HAP-1 (cell line): ENCODE data around the gene ZSWIM6.

Experiments
- DNase-seq, 2 experiments: peaks; one replicate each; pipeline ENCODE4 v3.0.0-alpha.2; 2016 to 2020; ENCODE audit warnings: low spot score in 2 of 2
- H3K27me3 ChIP-seq: fragments of 250-450 bp; sonication (Bioruptor Pico); 2 replicates; pipeline ENCODE4 v1.5.1; 2020; ENCODE audit warnings: low read depth, mild to moderate bottlenecking, moderate library complexity
- H3K36me3 ChIP-seq: fragments of 250-450 bp; sonication (Bioruptor Pico); replicated peaks from 2 replicates; pipeline ENCODE4 v1.5.1; 2020; ENCODE audit warnings: mild to moderate bottlenecking
- H3K4me1 ChIP-seq: fragments of 250-450 bp; sonication (Bioruptor Pico); 2 replicates; pipeline ENCODE4 v1.5.1; 2020; ENCODE audit warnings: mild to moderate bottlenecking
- H3K4me3 ChIP-seq: fragments of 250-450 bp; sonication (Bioruptor Pico); 2 replicates; pipeline ENCODE4 v1.5.1; 2020; ENCODE audit warnings: mild to moderate bottlenecking, moderate library complexity
- H3K9me3 ChIP-seq: fragments of 250-450 bp; sonication (Bioruptor Pico); 2 replicates; pipeline ENCODE4 v1.5.1; 2020; ENCODE audit warnings: mild to moderate bottlenecking, moderate library complexity
- in situ Hi-C: fragments of 300-500 bp; cut with MboI; formaldehyde crosslinking; loops from 3 replicates; pipeline ENCODE4 v1.14.3; 2020; ENCODE audit warnings: low sequenced_read_pairs, inconsistent platforms, mixed read lengths

The ZSWIM6 gene

GRCh38 chr5:61582887-61583286 lies 250.8 kb downstream of the ZSWIM6 start:
- H3K27me3 ChIP-seq, result no peaks in the 10 kb centered on the region
- no peaks in the 10 kb centered on the region for H3K36me3 ChIP-seq
- no peak for DNase-seq
- no peaks in the 10 kb centered on the region for H3K9me3 ChIP-seq
- in situ Hi-C loops, result no loop called here
- H3K4me3 ChIP-seq, result no peak overlapping the region
- no peaks in the 10 kb centered on the region for H3K4me1 ChIP-seq

- Histone ChIP-seq H3K36me3 (no peaks in the 10 kb centered on the region), H3K4me1 (no peaks in the 10 kb centered on the region), H3K9me3 (no peaks in the 10 kb centered on the region), H3K4me3 (no peak overlapping the region), H3K27me3 (no peaks in the 10 kb centered on the region)
- in situ Hi-C loops, result no loop called here
- no peak for DNase-seq
These were observed 254.3 kb downstream of the ZSWIM6 start for GRCh38 chr5:61586096-61587084.

- Histone ChIP-seq H3K4me1 (no peaks in the 10 kb centered on the region), H3K27me3 (no peaks in the 10 kb centered on the region), H3K36me3 (no peaks in the 10 kb centered on the region), H3K4me3 (no peak overlapping the region), H3K9me3 (no peaks in the 10 kb centered on the region)
- no peak for DNase-seq
- in situ Hi-C loops, result no loop called here
These were observed 255.1 kb downstream of the ZSWIM6 start for GRCh38 chr5:61587125-61587524.

GRCh38 chr5:61588216-61588615 lies 256.2 kb downstream of the ZSWIM6 start:
- no peak overlapping the region for H3K4me3 ChIP-seq
- H3K9me3 ChIP-seq, result no peaks in the 10 kb centered on the region
- no peaks in the 10 kb centered on the region for H3K4me1 ChIP-seq
- H3K27me3 ChIP-seq, result no peaks in the 10 kb centered on the region
- no peaks in the 10 kb centered on the region for H3K36me3 ChIP-seq
- no peak for DNase-seq
- in situ Hi-C loops, result no loop called here

- no peaks in the 10 kb centered on the region for H3K9me3 ChIP-seq
- H3K4me3 ChIP-seq, result no peak overlapping the region
- DNase-seq, result no peak
- no peaks in the 10 kb centered on the region for H3K36me3 ChIP-seq
- no peaks in the 10 kb centered on the region for H3K27me3 ChIP-seq
- in situ Hi-C loops, result no loop called here
- no peaks in the 10 kb centered on the region for H3K4me1 ChIP-seq
These were observed 257.9 kb downstream of the ZSWIM6 start for GRCh38 chr5:61589946-61590345.

- DNase-seq, result no peak
- Histone ChIP-seq H3K4me3 (no peak overlapping the region), H3K36me3 (no peaks in the 10 kb centered on the region), H3K9me3 (no peaks in the 10 kb centered on the region), H3K27me3 (no peaks in the 10 kb centered on the region), H3K4me1 (no peaks in the 10 kb centered on the region)
- in situ Hi-C loops, result no loop called here
These were observed 258.4 kb downstream of the ZSWIM6 start for GRCh38 chr5:61590473-61590872.

GRCh38 chr5:61591859-61592258 lies 259.8 kb downstream of the ZSWIM6 start:
- Histone ChIP-seq H3K36me3 (no peaks in the 10 kb centered on the region), H3K4me3 (no peak overlapping the region), H3K27me3 (no peaks in the 10 kb centered on the region), H3K4me1 (no peaks in the 10 kb centered on the region), H3K9me3 (no peaks in the 10 kb centered on the region)
- DNase-seq, result no peak
- in situ Hi-C loops, result no loop called here

- Histone ChIP-seq H3K9me3 (no peaks in the 10 kb centered on the region), H3K4me3 (no peak overlapping the region), H3K36me3 (no peaks in the 10 kb centered on the region), H3K27me3 (no peaks in the 10 kb centered on the region), H3K4me1 (no peaks in the 10 kb centered on the region)
- in situ Hi-C loops, result no loop called here
- no peak for DNase-seq
These were observed 263.4 kb downstream of the ZSWIM6 start for GRCh38 chr5:61595426-61595825.
